Measurements from ENCODE around the gene B3GLCT.

DNA sequence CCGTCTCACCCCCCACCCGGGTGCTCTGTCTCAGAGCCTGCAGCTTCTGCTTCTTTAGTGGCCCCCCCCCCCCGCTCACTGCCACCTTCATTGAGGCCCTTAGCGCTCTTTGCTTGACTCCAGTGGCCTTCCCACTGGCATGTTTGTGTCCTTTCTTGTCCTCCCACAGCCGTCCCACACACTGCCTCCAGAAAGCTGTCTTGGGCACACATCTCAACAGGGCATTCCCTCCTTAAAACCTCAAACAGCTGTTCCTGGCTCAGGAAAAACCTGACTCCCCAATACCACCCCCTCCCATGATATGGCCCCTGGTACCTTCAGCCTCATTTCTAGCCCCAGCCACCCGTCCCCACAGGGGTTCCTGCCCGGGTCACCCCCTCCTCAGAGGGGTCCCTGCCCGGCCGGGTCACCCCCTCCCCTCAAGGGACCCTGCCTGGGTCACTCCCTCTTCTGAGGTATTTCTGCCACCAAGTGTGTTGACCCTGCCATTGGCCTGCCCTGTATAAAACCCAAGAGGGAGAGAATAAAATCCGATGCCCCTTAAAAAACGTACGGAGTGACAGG, 8.9 kb downstream of the B3GLCT start:
- TF ChIP-seq, protein P1, sequence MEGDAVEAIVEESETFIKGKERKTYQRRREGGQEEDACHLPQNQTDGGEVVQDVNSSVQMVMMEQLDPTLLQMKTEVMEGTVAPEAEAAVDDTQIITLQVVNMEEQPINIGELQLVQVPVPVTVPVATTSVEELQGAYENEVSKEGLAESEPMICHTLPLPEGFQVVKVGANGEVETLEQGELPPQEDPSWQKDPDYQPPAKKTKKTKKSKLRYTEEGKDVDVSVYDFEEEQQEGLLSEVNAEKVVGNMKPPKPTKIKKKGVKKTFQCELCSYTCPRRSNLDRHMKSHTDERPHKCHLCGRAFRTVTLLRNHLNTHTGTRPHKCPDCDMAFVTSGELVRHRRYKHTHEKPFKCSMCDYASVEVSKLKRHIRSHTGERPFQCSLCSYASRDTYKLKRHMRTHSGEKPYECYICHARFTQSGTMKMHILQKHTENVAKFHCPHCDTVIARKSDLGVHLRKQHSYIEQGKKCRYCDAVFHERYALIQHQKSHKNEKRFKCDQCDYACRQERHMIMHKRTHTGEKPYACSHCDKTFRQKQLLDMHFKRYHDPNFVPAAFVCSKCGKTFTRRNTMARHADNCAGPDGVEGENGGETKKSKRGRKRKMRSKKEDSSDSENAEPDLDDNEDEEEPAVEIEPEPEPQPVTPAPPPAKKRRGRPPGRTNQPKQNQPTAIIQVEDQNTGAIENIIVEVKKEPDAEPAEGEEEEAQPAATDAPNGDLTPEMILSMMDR (IDR thresholded peaks at IDR 0.05): no peak
- TF ChIP-seq POLR2A (IDR thresholded peaks at IDR 0.05): no peak

All from esophagus squamous epithelium (tissue), 4 donors.